GM18511 (cell line): ENCODE data around the gene PLPP3.

Experiments used
- ATAC-seq: cut with Tn5 transposase; IDR thresholded peaks from one replicate; pipeline ENCODE4 v1.9.1; 2021; ENCODE audit warnings: mild to moderate bottlenecking, moderate library complexity; ENCODE audit not compliant: unreplicated experiment

Gene PLPP3

DNA sequence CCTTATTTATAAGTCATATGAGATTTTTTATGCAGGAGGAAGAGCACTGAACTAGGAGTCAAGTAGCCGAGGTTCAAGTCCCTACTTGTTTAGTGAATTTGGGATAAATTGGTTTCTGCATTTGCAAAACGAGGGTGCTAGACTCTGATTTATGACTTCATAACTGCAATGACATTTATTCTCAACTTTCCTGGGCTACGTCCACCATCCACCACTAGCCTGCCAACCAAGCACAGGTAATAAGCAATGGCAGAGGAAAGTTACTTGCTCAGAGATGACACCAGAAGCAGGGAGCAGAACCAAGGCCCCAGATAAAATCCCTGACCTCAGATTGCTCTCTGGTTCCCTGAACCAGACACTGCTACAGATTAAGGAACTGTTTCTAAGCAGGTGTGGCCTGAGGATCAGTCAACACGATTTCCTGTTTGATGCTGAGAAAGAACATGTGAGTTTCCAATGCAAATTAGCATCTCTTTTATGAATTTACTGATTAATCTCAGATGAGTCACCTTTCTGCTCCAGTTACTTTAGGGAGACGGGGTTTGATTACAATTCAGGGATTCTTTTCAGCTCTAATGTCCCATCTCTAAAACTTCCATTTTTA, 52.7 kb downstream of the PLPP3 start:
- ATAC-seq = peak; percentile 73

DNA sequence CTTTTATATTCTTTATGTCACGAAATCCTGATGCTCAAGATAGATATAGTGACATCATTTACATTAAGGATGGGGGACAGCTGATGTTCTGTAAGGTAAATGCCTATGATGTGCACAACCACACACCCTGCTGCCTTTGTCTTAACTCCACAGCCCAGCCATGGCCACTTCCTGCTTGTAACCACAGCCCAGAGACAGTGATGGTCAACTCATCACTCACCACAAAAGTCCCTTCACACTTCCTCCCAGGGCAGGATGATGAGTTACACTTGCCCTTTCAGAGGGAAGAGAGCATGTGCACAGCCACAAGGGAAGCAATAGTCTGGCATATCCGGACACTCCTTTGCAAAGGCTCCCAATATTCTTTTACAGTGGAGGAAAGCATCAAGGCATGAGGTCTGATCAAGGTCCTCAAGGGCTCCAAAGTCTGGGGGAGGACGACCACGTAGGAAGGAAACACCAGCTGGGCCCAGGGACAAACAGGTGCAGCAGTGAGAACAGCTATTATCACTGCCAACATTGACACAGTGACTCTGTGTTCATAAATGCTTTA, 53.8 kb downstream of the PLPP3 start:
- peak; percentile 92 for ATAC-seq

GRCh38 chr1:56524263-56524662, 55.1 kb downstream of the PLPP3 start:
- no peak for ATAC-seq

GRCh38 chr1:56522680-56523079, 56.7 kb downstream of the PLPP3 start:
- ATAC-seq = no peak

GRCh38 chr1:56520016-56520601, 59.3 kb downstream of the PLPP3 start:
- no peak for ATAC-seq

- no peak for ATAC-seq
Observed at GRCh38 chr1:56517404-56518130, 61.8 kb downstream of the PLPP3 start.

- peak; percentile 91 for ATAC-seq
Observed at GRCh38 chr1:56516539-56517252, 62.7 kb downstream of the PLPP3 start.

- ATAC-seq = no peak
Observed at GRCh38 chr1:56515898-56516538, 63.3 kb downstream of the PLPP3 start.

DNA sequence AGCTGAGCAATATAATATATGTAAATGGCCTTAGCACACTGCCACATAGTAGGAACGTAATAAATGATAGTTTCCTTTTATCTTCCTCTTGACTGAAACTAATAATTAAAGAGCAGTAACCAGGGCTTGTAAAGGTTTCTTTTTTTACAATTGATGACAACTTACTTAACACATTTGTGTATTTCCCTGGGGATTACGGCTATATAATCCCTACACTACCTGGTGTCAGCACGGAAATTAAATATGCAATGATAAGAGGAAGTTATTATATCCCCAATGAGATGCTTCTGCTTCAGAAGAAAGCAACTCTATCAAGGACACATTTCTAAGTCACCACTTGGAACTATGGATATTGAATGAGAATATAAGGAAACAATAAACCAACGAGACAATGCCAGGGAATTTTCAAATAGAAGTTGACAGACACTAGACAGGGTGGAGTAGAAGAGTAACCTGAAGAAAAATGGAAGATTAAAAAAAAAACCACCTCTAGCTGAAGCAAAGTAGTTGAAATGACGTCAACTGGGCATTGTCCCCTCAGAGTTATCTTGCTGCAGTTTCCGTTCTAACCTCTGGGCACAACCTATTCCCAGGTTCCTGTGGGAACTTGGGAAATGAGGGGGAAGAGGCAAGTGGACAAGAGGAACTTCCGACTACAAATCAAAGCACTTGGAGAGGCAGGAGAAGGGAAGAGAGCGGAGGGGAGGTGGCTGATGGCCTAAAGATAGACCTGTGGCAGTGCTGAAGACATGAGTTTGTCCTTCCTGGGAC, 66.5 kb downstream of the PLPP3 start:
- ATAC-seq = no peak

- ATAC-seq = no peak
Observed at GRCh38 chr1:56511766-56512165, 67.6 kb downstream of the PLPP3 start.

- no peak for ATAC-seq
Observed at GRCh38 chr1:56511364-56511763, 68.0 kb downstream of the PLPP3 start.

DNA sequence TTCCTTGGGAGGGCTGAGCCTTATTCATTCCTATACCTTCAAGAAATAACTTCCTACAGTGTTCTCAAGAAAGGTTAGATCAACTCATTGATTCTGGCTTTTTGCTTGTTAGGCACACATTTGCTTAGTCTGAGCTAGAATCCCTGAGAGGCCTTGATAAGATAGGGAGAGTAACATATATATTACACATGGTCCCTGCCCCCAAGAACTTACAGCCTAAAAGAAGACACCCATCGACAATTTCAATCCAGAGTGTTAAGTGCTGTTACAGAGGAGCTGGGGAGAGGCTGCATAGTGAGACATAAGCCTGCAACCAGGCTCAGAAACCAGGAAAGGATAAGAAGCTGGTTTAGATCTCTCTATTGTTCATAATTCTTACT, 68.7 kb downstream of the PLPP3 start:
- ATAC-seq = no peak

GRCh38 chr1:56509713-56510641, 69.4 kb downstream of the PLPP3 start:
- ATAC-seq = no peak

- ATAC-seq = no peak
Observed at GRCh38 chr1:56508523-56508983, 70.8 kb downstream of the PLPP3 start.

GRCh38 chr1:56507925-56508522, 71.3 kb downstream of the PLPP3 start:
- no peak for ATAC-seq

DNA sequence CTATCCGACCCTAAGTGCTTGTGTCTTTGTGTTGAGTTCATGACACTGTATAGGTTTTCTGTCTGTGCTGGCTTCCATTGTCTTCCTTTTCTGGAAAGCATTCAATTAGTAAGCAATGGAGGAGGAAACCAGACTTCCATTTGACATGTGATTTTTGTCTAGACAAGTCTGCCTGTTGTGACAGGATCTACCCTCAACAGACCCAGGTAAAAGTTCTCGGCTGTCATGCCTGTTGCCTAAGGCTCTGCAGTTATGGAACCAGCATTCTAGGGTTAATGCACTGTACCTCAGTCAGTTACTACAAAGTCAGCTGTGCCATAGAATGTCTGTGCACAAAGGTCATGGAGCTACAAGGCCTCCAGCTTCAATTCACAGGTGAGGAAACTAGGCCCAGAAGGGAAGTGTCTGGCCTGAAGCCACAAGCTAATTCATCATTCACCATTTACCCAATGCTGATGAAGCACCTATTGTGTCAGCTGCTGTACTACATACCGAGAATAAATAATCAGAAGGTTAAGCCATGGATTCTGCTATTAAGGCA, 72.3 kb downstream of the PLPP3 start:
- ATAC-seq = no peak

- ATAC-seq = no peak
Observed at GRCh38 chr1:56505792-56506743, 73.3 kb downstream of the PLPP3 start.
